EH (cell line): ENCODE measurements around the gene AVPR2.
A peak's percentile ranks its signal among the peaks of the same experiment; 100 is the strongest.

Experiments
- DNase-seq: peaks from one replicate; pipeline ENCODE4 v3.0.0-alpha.2; 2015; ENCODE audit warnings: low read depth

Gene AVPR2

DNA sequence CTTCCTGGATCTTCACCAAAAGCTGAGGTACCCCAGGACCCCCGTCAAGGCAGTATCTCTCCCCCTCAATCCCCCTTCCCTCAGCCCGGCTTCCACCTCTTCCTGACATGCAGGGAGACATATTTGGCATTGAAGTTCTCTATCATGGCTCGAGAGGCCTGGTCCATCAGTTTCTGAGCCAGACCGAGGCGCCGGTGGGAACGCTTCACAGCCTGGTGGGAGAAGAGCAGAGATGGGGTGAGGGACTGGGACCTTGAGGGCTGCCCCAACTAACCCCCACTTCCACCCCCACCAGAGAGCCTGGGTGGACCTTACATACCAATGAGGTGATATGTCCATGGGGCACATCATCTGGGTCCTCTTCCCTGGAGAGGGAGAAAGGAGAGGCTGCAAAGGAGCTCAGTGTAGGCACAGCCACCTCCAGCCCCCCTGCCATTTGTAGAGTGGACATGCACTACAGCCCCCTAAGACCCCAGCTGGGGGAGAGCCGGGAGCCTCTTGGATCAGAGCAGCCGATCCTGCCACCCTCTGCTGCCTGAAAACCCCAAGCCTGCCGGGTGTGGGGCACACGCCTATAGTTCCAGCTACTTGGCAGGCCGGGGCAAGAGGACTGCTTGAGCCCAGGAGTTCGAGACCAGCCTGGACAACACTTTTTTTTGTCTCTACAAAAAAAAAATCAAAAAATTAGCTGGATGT lies 27.9 kb downstream of the AVPR2 start:
- no peak for DNase-seq

DNA sequence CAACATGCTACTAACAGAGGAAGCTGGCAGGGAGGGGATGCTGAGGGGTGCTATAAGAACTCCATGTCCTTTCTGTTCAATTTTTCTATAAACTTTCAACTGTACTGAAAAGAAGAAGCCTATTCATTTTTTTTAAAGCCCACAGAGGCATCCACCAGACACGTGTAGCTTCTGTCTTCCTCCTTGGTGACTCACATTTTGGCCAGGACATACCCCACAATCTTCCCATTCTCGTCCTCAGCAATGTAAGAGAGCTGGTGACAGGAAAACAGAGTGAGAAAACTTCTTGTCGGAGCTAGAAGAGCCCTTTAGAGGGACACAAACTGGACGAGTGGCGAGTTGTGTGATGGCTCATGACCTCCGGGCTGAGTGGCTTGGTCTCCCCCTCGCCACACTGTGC lies 29.3 kb downstream of the AVPR2 start:
- peak; percentile 73 for DNase-seq

DNA sequence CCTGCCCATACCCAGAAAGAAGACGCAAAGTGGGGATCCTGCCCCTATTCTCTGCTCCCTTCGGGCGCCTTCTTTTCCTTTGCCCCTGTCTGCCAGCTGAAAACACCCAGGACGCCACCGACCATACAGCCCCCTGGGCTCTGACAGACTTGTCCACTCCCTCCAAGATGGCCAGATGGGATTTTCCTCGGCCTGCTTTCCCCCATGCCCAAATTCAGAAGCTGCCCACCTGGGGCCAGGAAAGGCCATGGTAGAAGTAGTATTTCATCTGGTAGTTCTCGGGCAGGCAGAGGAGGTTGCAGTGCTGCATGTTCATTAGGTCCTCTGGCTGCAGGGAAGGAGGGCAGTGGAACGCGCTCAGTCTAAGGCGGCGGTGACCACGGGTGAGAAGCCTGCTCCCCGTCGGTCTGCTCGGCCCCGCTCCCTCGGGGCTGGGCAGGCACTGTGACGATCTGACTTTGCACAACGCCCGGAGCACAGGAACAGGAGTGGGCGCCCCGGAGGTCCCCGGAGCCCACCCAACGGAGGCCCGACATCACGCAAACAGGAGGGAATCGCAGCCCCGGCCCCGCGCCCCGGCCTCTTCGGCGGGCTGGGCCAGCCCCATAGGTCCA lies 29.8 kb downstream of the AVPR2 start:
- no peak for DNase-seq

DNA sequence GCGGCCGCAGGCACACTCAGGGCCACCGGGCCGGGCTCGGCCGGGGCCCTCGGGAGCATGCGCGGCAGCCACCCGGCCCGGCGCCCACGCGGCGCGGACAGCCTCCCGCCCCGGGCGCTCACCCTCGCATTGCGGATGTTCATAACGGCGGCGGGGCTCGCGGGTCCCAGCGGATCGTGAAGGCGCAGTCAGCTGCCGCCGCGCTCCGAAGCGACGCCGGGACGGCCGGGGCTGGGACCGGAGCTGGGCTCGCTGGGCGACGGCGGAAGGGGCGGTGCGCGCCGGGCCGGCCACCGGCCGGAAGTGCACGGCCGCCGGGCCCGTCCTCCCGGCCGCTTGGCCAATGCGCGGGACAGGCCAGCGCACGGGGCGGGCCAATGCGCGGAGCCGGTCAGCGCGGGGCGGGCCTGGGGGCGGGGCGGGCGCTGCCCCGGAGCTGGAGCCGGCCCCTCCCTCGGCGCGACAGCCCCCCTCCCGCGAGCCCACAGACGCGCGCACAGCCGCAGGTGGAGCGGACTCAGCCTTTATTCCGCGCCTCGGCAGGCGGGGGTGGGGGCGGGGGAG lies 30.4 kb downstream of the AVPR2 start, which contains the start of gene NAA10:
Gene NAA10, minus strand, starts transcription at position 276 of the 564 bp plus-strand sequence. Its CDS starts 133 bp downstream, at position 143.
- DNase-seq: peak; percentile 76

DNA sequence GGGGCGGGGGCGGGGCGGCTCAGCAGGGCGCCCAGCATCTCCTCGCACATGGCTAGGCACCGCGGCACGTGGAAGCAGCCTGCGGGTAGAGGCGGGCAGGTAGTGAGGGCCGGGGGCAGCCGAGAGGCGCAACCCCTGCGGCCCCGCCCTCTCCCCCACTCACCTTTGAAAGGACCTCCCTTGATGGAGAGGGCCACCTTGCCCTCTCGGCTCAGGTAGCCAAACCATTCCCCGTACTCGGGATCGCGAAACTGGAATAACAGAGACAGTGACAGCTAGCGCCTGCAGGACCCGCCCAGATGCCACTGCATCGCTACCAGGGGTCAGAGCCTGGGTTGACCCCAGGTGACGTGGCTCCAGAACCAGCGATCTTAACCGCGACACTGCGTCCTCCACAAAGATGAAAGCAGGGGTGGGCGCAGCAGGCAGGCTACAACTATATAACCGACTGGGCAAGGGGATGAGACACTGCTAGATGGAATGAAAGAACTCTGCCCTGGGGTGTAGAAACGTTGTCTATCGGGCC lies 30.9 kb downstream of the AVPR2 start:
- no peak for DNase-seq

DNA sequence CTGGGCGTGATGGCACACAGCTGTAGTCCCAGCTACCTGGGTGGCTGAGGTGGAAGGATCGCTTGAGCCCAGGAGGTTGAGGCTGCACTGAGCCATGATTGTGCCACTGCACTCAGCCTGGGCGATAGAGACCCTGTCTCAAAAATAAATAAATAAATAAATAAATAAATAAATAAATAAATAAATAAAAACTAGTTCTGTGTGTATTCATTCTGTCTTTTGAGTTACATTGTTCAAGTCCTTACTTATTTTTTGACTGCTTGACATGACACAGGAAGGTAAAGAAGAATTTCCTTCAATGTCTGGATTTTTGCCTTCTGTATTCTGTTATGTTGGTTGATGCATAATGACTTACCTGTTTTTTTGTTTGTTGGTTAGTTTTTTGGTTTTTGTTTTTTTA lies 32.6 kb downstream of the AVPR2 start:
- no peak for DNase-seq

DNA sequence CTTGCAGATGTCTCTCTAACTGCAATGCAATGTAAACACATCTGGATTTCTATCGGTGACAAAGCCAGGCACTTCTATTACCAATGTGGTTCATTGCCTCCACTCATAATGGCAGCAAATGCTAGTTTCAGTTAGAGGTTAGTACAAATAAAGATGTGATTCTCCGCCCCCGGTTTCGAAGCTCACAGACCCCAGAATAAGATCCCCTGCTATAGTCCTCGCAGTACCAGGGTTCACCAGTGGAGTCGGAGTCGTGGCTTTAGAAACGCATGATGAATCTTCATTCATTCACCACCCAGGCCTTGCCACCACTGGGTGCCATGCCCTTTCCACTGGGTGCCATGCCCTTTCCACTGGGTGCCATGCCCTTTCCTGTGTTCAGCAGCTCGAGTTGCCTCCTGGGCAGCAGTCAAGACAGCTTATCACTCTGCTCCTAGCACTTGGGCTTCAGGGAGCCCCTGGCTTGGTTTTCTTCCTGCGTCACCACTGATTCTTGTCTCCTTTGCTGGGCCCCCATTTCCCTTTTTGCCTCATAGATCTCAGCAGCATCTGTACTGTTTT lies 33.8 kb downstream of the AVPR2 start:
- DNase-seq: no peak

DNA sequence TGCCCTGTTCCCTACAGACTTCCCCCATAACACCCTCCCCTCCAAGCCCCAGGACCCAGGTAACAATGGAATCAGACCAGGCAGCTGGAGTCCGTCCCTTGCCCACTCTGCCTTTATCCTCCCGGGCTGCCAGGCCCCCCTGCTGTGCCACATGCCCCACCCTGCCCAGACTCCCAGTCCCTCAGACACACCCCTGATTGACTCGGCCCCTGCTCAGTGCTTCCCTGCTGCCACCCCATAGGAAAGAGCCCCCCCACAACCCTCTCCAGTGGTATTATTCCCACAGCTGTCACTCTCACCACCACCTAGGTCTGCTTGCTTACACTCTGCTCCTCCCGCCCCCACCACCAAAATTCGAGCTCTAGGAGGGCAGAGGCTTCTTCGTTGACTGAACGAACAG lies 35.1 kb downstream of the AVPR2 start:
- DNase-seq: no peak

DNA sequence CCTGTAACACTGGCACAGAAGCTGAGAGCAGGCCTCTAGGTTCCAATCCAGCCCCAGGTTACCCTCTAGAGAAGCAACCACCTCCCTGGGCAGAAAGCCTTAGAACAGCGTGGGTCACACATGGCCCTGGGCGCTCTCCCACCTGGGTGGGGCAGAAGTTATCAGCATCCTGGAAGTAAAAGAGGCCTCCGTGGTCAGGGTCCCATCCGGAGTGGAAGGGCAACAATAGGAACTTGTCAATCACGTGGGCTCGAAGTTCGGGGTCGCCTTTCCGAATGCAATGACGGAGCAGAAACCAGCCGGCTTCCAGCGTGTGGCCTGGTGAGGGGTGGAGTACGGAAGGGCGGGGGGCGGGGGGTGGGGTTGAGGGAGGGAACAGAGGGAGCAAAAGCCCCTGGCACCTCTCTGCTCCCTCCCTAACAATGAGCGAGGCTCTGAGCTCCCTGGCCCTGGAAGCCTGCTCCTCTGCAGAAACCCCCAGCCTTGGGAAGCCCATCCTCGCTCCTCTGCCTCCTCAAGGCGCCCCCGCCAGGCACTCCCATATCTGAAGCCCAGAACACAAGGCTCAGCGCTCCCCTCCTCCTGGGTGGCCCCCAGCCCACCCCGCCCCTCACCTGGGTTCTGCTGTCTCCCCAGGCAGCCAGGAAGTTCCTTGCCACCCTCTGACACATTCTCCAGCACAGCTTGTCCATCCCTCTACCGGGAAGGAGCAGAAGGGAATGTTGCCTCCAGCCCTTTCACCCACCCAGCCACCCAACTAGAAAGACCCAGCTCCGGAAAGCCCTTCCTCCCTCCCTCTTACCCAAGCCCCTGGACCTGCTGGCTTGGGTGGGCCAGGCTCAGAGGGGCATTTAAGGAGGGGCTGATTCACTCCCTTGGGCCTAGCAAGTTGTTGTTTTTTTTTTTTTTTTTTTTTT lies 37.1 kb downstream of the AVPR2 start:
- DNase-seq: no peak

DNA sequence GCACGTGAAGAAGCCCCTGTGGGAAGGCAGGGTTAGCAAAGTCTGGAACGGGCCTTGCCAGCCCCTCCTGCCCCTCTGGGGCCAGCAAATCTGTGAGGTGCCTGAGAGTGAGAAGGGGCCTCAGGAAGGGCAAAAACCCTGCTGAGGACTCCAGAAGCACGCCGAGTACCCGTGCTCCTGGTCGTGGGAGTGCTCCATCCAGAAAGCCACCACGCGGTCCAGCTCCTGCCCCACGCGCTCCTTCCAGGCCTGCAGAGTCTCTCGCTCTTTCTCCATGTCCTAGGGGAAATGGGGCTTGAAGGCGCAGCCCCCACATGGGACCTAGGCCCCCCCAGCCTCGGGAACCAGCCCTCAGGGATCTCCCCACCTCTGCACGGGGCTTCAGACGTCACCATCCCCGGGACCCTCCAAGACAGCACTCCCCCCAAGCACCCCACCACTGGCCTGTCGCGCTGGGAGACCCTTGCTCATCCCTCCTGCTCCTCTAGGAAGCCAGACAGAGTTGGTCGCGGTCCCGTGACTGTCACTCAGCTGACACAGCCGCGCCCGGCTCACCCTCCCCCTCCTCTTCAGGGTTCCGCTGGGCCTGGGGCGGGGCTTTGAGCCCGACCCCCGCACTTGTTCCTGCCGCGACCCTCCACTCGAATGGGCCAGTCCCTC lies 39.8 kb downstream of the AVPR2 start, which contains the start of gene RENBP:
Gene RENBP, minus strand, starts transcription at position 504 of the 660 bp plus-strand sequence. Its CDS starts 33 bp downstream, at position 471.
- no peak for DNase-seq

DNA sequence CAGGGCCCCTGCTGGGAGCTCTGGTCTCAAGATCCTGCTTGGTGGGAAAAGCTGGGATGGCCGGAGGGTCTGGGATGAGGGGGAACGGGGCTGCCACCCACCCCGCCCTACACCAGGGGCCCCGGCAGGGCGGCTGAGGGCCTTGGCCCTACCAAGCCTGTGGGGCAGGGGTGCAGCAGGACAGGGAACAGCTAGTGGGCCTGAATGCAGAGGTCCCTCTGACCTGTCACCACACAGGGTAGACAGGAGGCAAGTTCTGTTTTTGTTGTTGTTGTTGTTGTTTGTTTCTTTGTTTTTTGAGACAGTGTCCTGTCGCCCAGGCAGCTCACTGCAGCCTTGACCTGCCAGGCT lies 40.3 kb downstream of the AVPR2 start:
- DNase-seq: no peak

DNA sequence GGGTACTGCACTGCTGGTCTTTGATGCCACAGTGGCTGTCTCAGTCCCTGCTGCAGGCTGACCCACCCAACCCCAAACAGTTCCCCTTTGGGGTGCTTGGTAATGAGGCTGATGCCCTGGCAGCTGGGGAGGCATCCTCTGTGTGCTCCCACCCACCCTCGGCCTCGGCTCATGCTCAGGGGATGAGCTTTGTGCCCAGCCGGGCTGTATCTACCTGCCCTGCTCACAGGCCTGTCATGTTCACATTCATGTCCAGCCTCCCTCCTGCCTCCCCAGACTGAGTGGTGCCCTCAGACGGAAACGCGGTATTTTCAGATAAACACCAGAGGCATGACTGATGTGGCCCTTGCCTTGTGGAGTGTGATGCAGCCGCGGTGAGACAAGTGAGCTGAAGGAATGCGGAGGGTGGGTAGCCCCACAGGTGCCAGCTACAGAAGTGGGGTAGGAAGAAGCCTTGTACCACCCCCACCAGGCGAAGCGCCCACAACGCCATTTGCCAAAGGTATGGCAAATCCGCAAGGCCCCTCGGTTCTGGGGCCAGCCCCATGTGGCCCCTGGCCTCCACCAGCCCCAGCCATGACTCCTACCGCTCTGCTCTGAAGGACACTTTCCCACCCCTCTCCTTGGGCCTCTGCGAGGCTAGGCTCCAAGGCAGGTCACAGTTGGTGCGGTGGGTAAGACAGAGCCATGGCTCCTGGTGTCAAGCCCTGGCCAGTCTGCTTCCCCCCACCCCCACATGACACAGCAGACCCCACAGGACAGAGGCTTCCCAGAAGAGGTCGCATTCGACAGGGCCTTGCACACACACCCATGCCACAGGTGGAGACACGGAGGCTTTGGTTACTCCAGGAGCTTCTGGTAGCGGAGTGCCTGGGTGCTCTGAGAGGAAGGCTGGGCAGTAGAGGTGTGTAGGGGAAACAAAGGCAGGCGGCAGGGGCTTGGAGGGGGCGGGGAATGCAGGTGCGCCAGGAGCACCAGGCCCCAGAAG lies 41.8 kb downstream of the AVPR2 start:
- no peak for DNase-seq

DNA sequence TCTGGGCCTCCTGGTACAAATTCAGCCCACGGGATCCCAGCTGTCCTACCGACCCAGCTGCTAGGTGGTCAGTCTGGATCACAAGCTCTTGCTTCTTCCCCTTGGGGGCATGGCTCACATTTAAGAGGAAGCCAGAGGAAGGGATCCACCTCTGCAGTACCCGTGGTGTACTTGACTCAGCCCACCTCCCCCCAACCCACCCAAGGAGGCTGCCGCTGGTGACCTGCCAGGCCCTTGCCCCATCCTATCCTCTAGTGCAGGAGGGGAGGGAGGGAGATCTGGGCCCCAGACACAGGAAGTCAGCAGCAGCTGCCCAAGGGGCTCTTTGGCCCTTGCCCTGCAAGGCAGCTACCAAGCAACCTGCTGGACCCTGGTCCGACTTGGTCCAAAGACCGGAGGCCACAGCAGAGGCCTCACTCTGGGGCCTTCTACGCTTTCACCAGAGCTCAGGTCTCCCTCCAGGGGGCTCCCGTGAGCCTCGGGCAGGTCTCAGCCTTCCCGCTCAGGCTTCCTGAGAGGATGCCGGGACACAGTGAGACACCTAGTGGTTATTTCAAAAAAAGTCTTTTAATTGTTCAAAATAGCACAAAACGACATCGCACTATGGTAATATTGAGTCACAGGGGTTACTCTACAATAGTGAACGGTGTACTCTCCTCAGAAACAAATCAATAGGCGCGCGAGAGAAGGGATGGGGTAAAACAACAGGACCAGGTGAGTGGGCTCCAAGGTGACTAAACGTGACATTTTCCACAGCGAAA lies 42.7 kb downstream of the AVPR2 start:
- DNase-seq: peak; percentile 77

DNA sequence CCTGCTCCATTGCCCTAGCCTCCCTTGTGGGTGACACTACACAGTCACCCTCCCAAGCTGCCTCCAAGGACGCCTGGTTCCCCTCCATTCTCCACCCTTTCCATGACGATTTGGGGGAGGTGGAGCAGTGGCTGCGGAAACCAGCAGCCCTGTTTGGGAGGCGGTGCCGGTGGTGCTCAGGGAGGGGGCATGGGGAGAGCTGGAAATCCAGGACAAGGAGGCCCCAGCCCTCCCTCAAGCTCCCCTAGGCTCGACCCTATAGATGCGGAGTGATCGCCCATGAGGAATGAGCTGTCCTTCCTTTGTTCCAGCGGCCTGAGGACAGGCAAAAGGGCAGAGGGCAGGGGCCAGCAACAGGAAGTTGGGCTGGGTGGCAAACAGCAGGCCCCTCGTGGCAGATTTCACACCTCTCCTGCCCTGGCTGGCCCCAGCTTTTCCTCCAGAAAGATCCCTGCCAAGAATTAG lies 43.6 kb downstream of the AVPR2 start:
- no peak for DNase-seq

DNA sequence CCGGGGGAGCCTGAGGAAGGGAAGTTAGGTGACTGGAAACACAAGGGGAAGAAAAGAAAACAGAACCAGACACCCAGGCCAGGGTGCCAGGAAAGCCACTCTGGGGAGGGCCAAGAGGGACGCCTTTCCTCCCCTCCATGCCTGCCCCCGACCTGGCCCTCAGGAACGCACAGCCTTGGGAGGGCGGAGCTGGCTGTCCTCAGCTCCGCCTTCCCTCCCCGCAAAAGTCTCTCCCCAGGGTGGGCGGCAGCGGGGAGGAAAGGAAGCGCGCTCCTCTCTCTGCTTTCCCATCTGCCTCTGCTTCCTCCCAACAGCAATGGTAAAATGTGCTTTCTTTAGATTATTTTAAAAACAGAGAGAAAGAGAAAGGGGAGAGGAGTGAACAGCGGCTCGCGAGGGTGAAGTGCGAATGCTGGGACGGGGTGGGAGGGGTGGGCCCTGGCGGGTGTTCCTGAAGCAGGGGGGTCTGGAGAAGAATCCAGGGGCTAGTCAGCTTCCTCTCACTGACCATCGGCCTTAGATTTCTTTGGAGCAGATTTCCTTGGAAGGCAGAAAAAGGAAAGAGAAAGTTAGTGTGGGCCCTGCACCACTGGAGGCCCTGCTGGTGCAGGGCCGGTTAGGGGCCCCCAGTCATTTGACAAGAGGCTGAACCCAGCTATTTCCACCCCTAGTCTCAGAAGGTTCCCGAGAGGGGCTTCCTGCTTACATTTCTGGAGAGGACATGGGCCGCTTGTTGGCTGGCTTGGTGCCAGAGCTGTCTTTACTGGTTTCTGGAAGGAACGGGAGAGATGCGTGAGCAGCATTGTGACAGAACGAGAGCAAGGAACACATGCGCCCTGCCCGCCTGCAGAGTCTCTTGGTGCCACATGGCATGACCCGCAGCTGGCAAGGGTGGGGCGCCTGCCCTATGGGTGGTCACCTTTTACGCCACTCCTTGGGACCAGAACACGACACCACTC lies 44.7 kb downstream of the AVPR2 start:
- no peak for DNase-seq

DNA sequence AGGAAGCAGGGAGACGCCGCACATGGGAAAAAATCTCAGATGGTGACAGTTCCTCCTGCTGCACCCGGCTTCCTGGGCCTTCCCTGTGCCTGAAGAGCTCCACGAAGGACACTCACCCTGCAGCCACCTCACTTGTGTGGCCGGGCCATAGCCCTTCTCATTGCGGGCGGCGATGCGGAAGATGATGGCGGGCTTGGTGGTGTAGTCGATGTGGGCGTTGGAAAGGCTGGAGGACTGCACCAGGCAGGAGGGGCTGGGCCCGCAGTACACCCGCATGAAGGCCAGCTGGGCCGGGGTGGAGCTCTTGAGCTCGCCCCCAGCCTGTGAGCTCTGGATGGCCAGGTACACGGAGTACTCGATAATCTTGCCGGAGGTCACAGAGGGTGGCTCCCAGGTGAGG lies 45.7 kb downstream of the AVPR2 start:
- no peak for DNase-seq

DNA sequence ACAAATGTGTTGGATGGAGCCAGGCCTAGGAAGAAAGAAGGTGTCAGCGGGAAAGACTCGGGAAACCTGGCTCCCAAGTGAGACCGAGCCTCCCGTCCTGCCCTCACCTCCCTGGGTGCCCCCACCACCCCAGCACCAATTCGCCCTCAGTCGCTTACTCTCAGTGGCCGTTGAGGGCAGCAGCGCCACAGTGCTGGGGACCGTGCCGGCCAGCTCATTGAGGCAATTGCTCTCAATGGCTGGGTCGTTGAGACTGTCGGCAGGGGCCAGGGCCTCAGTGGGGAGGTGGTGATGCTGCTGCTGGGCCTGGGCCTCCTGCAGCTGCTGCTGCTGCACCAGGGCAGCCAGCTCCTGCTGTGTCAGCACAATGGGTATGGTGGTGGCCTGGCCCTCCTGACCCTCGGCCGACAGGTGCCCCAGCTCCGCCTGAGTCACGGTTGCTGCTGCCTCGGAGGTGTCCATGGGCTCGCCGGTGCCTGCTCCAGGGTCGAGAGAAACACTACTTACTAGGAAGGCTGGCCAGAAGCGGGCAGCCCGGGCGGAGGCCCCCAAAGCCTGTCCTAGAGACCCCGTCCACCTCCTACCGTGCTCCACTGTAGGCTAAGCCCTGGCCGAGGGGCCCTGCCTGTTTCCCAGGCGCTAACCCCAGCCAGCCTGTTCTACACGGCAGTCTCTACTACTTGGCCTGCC lies 47.4 kb downstream of the AVPR2 start:
- no peak for DNase-seq
